OCI-LY7 (cell line): ENCODE results near the gene AEN. TPM values are rescaled to one million over a fixed set of nuclear protein-coding genes. Genes with fewer than 3 reads are reported as not detected.

Experiments
- BruUV-seq: library from RNA; stranded (reverse); fragments of 400-500 nt; replicated peaks from 2 replicates; lab custom pipeline; 2021; lab: Mats Ljungman, UMichigan
- CTCF ChIA-PET: fragments of 300-600 bp; sonication (Branson Sonifier 250); formaldehyde crosslinking; loops from one replicate; lab custom pipeline; 2022; ENCODE audit warnings: antibody characterized with exemption; ENCODE audit not compliant: unreplicated experiment; lab: Charles Lee
- POLR2A ChIA-PET: fragments of 300-600 bp; sonication (Branson Sonifier 250); formaldehyde crosslinking; loops from one replicate; lab custom pipeline; 2022; ENCODE audit warnings: antibody characterized with exemption; lab: Charles Lee
- DNase-seq: peaks from one replicate; pipeline ENCODE4 v3.0.0-alpha.2; 2015; ENCODE audit warnings: low spot score
- H2AFZ ChIP-seq: fragments of 200-600 bp; sonication (generic), shearing (Covaris generic); 2 replicates; pipeline ENCODE4 v1.6.1; 2014; ENCODE audit warnings: mild to moderate bottlenecking, antibody characterized with exemption, low read length, moderate library complexity
- H3K27ac ChIP-seq: fragments of 200-600 bp; sonication (generic); 2 replicates; pipeline ENCODE4 v1.5.1; 2014; ENCODE audit warnings: mixed run types, low read depth, mild to moderate bottlenecking, moderate library complexity, low read length, inconsistent platforms; ENCODE audit not compliant: poor library complexity, severe bottlenecking
- H3K36me3 ChIP-seq: fragments of 200-600 bp; sonication (generic); 2 replicates; pipeline ENCODE4 v1.6.1; 2014; ENCODE audit warnings: mild to moderate bottlenecking, antibody characterized with exemption, low read length, moderate library complexity, mixed read lengths; ENCODE audit not compliant: insufficient read depth
- H3K4me1 ChIP-seq: fragments of 200-600 bp; sonication (generic); 2 replicates; pipeline ENCODE4 v1.5.1; 2014; ENCODE audit warnings: mild to moderate bottlenecking, low read length; ENCODE audit not compliant: insufficient read depth, poor library complexity, severe bottlenecking
- H3K4me2 ChIP-seq: fragments of 200-600 bp; sonication (generic); 2 replicates; pipeline ENCODE4 v1.6.1; 2014; ENCODE audit warnings: mild to moderate bottlenecking, low read length
- H3K4me3 ChIP-seq: fragments of 200-600 bp; sonication (generic); 2 replicates; pipeline ENCODE4 v1.5.1; 2014; ENCODE audit warnings: mild to moderate bottlenecking, low read depth, low read length; ENCODE audit not compliant: poor library complexity, severe bottlenecking
- H3K79me2 ChIP-seq: fragments of 200-600 bp; sonication (generic); 2 replicates; pipeline ENCODE4 v1.6.1; 2016; ENCODE audit warnings: low read depth, mild to moderate bottlenecking, low read length, moderate library complexity, mixed read lengths; ENCODE audit not compliant: insufficient read depth
- H3K9me2 ChIP-seq: fragments of 200-600 bp; sonication (generic); 2 replicates; pipeline ENCODE4 v1.6.1; 2016; ENCODE audit warnings: mild to moderate bottlenecking, low read length, mixed read lengths; ENCODE audit not compliant: insufficient read depth
- H3K9me3 ChIP-seq: fragments of 200-600 bp; sonication (generic); 2 replicates; pipeline ENCODE4 v1.6.1; 2014; ENCODE audit warnings: mild to moderate bottlenecking, mixed run types, low read length, mixed read lengths
- H4K20me1 ChIP-seq: fragments of 200-600 bp; sonication (generic); 2 replicates; pipeline ENCODE4 v1.6.1; 2014; ENCODE audit warnings: mild to moderate bottlenecking, antibody characterized with exemption, low read length, moderate library complexity, mixed read lengths; ENCODE audit not compliant: insufficient read depth
- CTCF ChIP-seq: fragments of 200-600 bp; sonication (generic); conservative IDR thresholded peaks from 2 replicates; pipeline ENCODE4 v1.5.1; 2014; ENCODE audit warnings: mild to moderate bottlenecking, antibody characterized with exemption, low read length, moderate library complexity, mixed read lengths
- EZH2phosphoT487 ChIP-seq: fragments of 200-600 bp; sonication (generic); IDR thresholded peaks from 2 replicates; pipeline ENCODE4 v1.6.1; 2018; ENCODE audit warnings: low read depth, borderline replicate concordance, mild to moderate bottlenecking, mixed run types, antibody characterized with exemption, low read length, moderate library complexity, mixed read lengths
- intact Hi-C: fragments of 100-400 bp; cut with micrococcal nuclease; formaldehyde crosslinking; loops from one replicate; pipeline ENCODE4 v1.10.0; 2022; ENCODE audit not compliant: unreplicated experiment
- total RNA-seq, 2 experiments: library from RNA; depleted of rRNA in 1 of 2; stranded (reverse); fragments of >200 nt in 1 of 2; shearing (Covaris generic) in 1 of 2; gene quantifications; 2 replicates each; pipeline ENCODE4 v1.2.3, GENCODE V29; 2014 to 2022

AEN gene
- total RNA-seq, 2 experiments from 2014 or later: 43.1 to 66.6 TPM

- H3K27ac ChIP-seq: no peak overlapping the region
- H3K9me3 ChIP-seq: no peaks in the 10 kb centered on the region
- no peaks in the 10 kb centered on the region for H4K20me1 ChIP-seq
- intact Hi-C loops: no loop called here
- H2AFZ ChIP-seq: no peak overlapping the region
- peaks cover 12% of the 10 kb centered on the region for H3K4me1 ChIP-seq
- TF ChIP-seq CTCF (no peak), EZH2phosphoT487 (no peak)
- DNase-seq: no peak
- no peaks in the 10 kb centered on the region for H3K79me2 ChIP-seq
- no peaks in the 10 kb centered on the region for H3K9me2 ChIP-seq
- ChIA-PET CTCF (no interaction called here), POLR2A (no interaction called here)
- BruUV-seq: no TSS peak
- H3K4me3 ChIP-seq: no peak overlapping the region
- H3K4me2 ChIP-seq: no peak overlapping the region
- H3K36me3 ChIP-seq: no peaks in the 10 kb centered on the region
Measured at GRCh38 chr15:88606070-88606794, 14.9 kb upstream of the AEN start.

GRCh38 chr15:88607951-88608350 is 13.2 kb upstream of the AEN start:
- Histone ChIP-seq H3K4me1 (peaks cover 15% of the 10 kb centered on the region), H3K79me2 (no peaks in the 10 kb centered on the region), H2AFZ (no peak overlapping the region), H3K9me2 (no peaks in the 10 kb centered on the region), H3K27ac (no peak overlapping the region), H4K20me1 (no peaks in the 10 kb centered on the region), H3K4me3 (no peak overlapping the region), H3K36me3 (no peaks in the 10 kb centered on the region), H3K4me2 (no peak overlapping the region), H3K9me3 (no peaks in the 10 kb centered on the region)
- CTCF ChIA-PET: no interaction called here
- intact Hi-C loops: no loop called here
- BruUV-seq: no TSS peak
- TF ChIP-seq EZH2phosphoT487 (no peak), CTCF (no peak)
- POLR2A ChIA-PET: interaction anchor here (0.8 to 1.4 kb wide), 2 partner anchors 14 to 49 kb away, joined by 3 to 5 read pairs; partner anchors contain the start of gene AEN
- no peak for DNase-seq

GRCh38 chr15:88608607-88609181 is 12.4 kb upstream of the AEN start:
- CTCF ChIA-PET: interaction anchor here (0.8 kb wide), 1 partner anchor 13 kb away, joined by 3 read pairs; no protein-coding TSS in a partner anchor
- POLR2A ChIA-PET: interaction anchor here (0.6 to 1.4 kb wide), 3 partner anchors 10 to 92 kb away, joined by 3 to 5 read pairs (median 4); partner anchors contain the start of gene AEN
- H3K4me2 ChIP-seq: no peak overlapping the region

More at GRCh38 chr15:88608607-88609181, 12.4 kb upstream of the AEN start:
- Histone ChIP-seq H3K4me3 (no peak overlapping the region), H3K36me3 (no peaks in the 10 kb centered on the region), H4K20me1 (no peaks in the 10 kb centered on the region), H3K27ac (no peak overlapping the region), H3K9me2 (no peaks in the 10 kb centered on the region), H3K4me1 (peaks cover 15% of the 10 kb centered on the region), H2AFZ (no peak overlapping the region), H3K9me3 (no peaks in the 10 kb centered on the region), H3K79me2 (no peaks in the 10 kb centered on the region)
- TF ChIP-seq CTCF (no peak), EZH2phosphoT487 (no peak)
- intact Hi-C loops: no loop called here
- no TSS peak for BruUV-seq
- DNase-seq: no peak
